H9 (cell line): Measurements from ENCODE around the gene DNAJC18. TPM values are rescaled to one million over a fixed set of nuclear protein-coding genes. Genes with fewer than 3 reads are reported as not detected.

Source experiments
- DNase-seq: peaks from one replicate; pipeline ENCODE4 v3.0.0-alpha.2; 2017
- H2AFZ ChIP-seq: one replicate; pipeline ENCODE4 v1.6.1; 2013; ENCODE audit warnings: mild to moderate bottlenecking, low read length, control low read depth, moderate library complexity
- H2AK5ac ChIP-seq: 2 replicates; pipeline ENCODE4 v1.6.1; 2013; ENCODE audit warnings: low read length, control low read depth, mixed read lengths; ENCODE audit not compliant: insufficient read length
- H2BK120ac ChIP-seq: one replicate; pipeline ENCODE4 v1.6.1; 2013; ENCODE audit warnings: low read depth, mild to moderate bottlenecking, low read length, control low read depth, inconsistent platforms; ENCODE audit not compliant: poor library complexity, severe bottlenecking
- H2BK12ac ChIP-seq: 2 replicates; pipeline ENCODE4 v1.6.1; 2013; ENCODE audit warnings: low read length, control low read depth, mixed read lengths, low read depth; ENCODE audit not compliant: insufficient read length
- H2BK15ac ChIP-seq: 2 replicates; pipeline ENCODE4 v1.6.1; 2013; ENCODE audit warnings: low read depth, low read length, control low read depth
- H2BK20ac ChIP-seq: one replicate; pipeline ENCODE4 v1.6.1; 2013; ENCODE audit warnings: low read depth, mild to moderate bottlenecking, low read length, control low read depth, inconsistent platforms; ENCODE audit not compliant: poor library complexity, severe bottlenecking
- H2BK5ac ChIP-seq: 2 replicates; pipeline ENCODE4 v1.6.1; 2013; ENCODE audit warnings: low read length, control low read depth, mixed read lengths; ENCODE audit not compliant: insufficient read length
- H3K14ac ChIP-seq: 2 replicates; pipeline ENCODE4 v1.6.1; 2013; ENCODE audit warnings: low read length, control low read depth; ENCODE audit not compliant: insufficient read depth
- H3K18ac ChIP-seq: 2 replicates; pipeline ENCODE4 v1.6.1; 2013; ENCODE audit warnings: low read depth, mild to moderate bottlenecking, mixed read lengths, low read length, control low read depth; ENCODE audit not compliant: insufficient read length
- H3K23ac ChIP-seq: 2 replicates; pipeline ENCODE4 v1.6.1; 2013; ENCODE audit warnings: low read length, control low read depth, mixed read lengths, low read depth; ENCODE audit not compliant: insufficient read length
- H3K23me2 ChIP-seq: 2 replicates; pipeline ENCODE4 v1.6.1; 2013; ENCODE audit warnings: low read depth, mild to moderate bottlenecking, mixed read lengths, low read length, control low read depth; ENCODE audit not compliant: insufficient read length, poor library complexity, severe bottlenecking
- H3K27ac ChIP-seq: 2 replicates; pipeline ENCODE4 v1.5.1; 2013; ENCODE audit warnings: low read length, control low read depth, mixed read lengths, low read depth; ENCODE audit not compliant: insufficient read length
- H3K27me3 ChIP-seq: 2 replicates; pipeline ENCODE4 v1.6.1; 2013; ENCODE audit warnings: low read length, control low read depth, inconsistent platforms; ENCODE audit not compliant: insufficient read depth
- H3K4ac ChIP-seq: 2 replicates; pipeline ENCODE4 v1.6.1; 2013; ENCODE audit warnings: low read depth, mild to moderate bottlenecking, control low read depth, inconsistent platforms, low read length, moderate library complexity
- H3K4me1 ChIP-seq: 2 replicates; pipeline ENCODE4 v1.6.1; 2013; ENCODE audit warnings: low read length, control low read depth, inconsistent platforms; ENCODE audit not compliant: insufficient read depth
- H3K4me2 ChIP-seq: 2 replicates; pipeline ENCODE4 v1.6.1; 2013; ENCODE audit warnings: low read length, control low read depth, mixed read lengths; ENCODE audit not compliant: insufficient read length, insufficient read depth
- H3K56ac ChIP-seq: 2 replicates; pipeline ENCODE4 v1.6.1; 2013; ENCODE audit warnings: low read depth, mild to moderate bottlenecking, mixed read lengths, low read length, control low read depth; ENCODE audit not compliant: insufficient read length
- H3K79me1 ChIP-seq: 2 replicates; pipeline ENCODE4 v1.6.1; 2013; ENCODE audit warnings: low read depth, mild to moderate bottlenecking, moderate library complexity, low read length, control low read depth, inconsistent platforms; ENCODE audit not compliant: insufficient read depth, poor library complexity, severe bottlenecking
- H3K79me2 ChIP-seq: 2 replicates; pipeline ENCODE4 v1.6.1; 2013; ENCODE audit warnings: low read length, control low read depth, inconsistent platforms; ENCODE audit not compliant: insufficient read depth
- H3K9ac ChIP-seq: 2 replicates; pipeline ENCODE4 v1.6.1; 2013; ENCODE audit warnings: low read length, control low read depth, mixed read lengths; ENCODE audit not compliant: insufficient read length; ENCODE audit errors: extremely low read depth
- H3K9me3 ChIP-seq: one replicate; pipeline ENCODE4 v1.6.1; 2013; ENCODE audit warnings: low read depth, low read length, inconsistent platforms; ENCODE audit not compliant: control insufficient read depth
- H3T11ph ChIP-seq: one replicate; pipeline ENCODE4 v1.6.1; 2013; ENCODE audit warnings: mild to moderate bottlenecking, low read length, control low read depth, inconsistent platforms
- H4K20me1 ChIP-seq: one replicate; pipeline ENCODE4 v1.6.1; 2013; ENCODE audit not compliant: control insufficient read depth, insufficient read length, insufficient read depth
- H4K5ac ChIP-seq: 2 replicates; pipeline ENCODE4 v1.6.1; 2013; ENCODE audit warnings: low read depth, mild to moderate bottlenecking, mixed read lengths, low read length, control low read depth; ENCODE audit not compliant: insufficient read length
- H4K8ac ChIP-seq: replicated peaks from 2 replicates; pipeline ENCODE4 v1.6.1; 2013; ENCODE audit warnings: low read length, control low read depth, mixed read lengths, low read depth; ENCODE audit not compliant: insufficient read length
- H4K91ac ChIP-seq: 2 replicates; pipeline ENCODE4 v1.6.1; 2013; ENCODE audit warnings: low read depth, mild to moderate bottlenecking, moderate library complexity, mixed read lengths, low read length, control low read depth; ENCODE audit not compliant: insufficient read length
- H3K27ac Mint-ChIP-seq, 3 experiments: 2 replicates in 2 of 3; 3 replicates in 1 of 3; pipeline ENCODE4 v1.8.0; 2020 to 2021; ENCODE audit warnings: mixed read lengths in 3 of 3, mild to moderate bottlenecking in 1 of 3, moderate library complexity in 1 of 3
- H3K27me3 Mint-ChIP-seq: 2 replicates; pipeline ENCODE4 v1.8.0; 2021; ENCODE audit warnings: low read depth, mild to moderate bottlenecking, moderate library complexity, mixed read lengths
- H3K36me3 Mint-ChIP-seq, 3 experiments: 2 replicates in 2 of 3; 3 replicates in 1 of 3; pipeline ENCODE4 v1.8.0; 2020 to 2021; ENCODE audit warnings: low read depth in 3 of 3, mixed read lengths in 3 of 3; ENCODE audit not compliant: insufficient read depth in 1 of 3
- H3K4me1 Mint-ChIP-seq, 2 experiments: 2 replicates each; pipeline ENCODE4 v1.8.0; 2020; ENCODE audit warnings: mixed read lengths in 2 of 2
- H3K4me3 Mint-ChIP-seq, 2 experiments: 2 replicates in 1 of 2; 3 replicates in 1 of 2; pipeline ENCODE4 v1.8.0; 2020 to 2021; ENCODE audit warnings: mild to moderate bottlenecking in 2 of 2, mixed read lengths in 2 of 2, moderate library complexity in 1 of 2
- H3K9me3 Mint-ChIP-seq, 2 experiments: 2 replicates in 1 of 2; 3 replicates in 1 of 2; pipeline ENCODE4 v1.8.0; 2020; ENCODE audit warnings: mild to moderate bottlenecking in 2 of 2, mixed read lengths in 2 of 2, moderate library complexity in 1 of 2
- CTCF ChIP-seq: fragments of 200-600 bp; sonication (generic); conservative IDR thresholded peaks from 3 replicates; pipeline ENCODE4 v1.8.0; 2021; ENCODE audit warnings: antibody characterized with exemption, mild to moderate bottlenecking
- WGBS: extraction: QIAGEN DNeasy Blood & Tissue Kit; methylation state at CpG from one replicate; pipeline ENCODE4 v1.1.7; 2013; ENCODE audit warnings: missing lambda C conversion rate, low lambda C conversion rate, mixed read lengths; ENCODE audit not compliant: insufficient read length; ENCODE audit errors: extremely low coverage; 5-methylcytosine and 5-hydroxymethylcytosine counted together
- total RNA-seq: library from RNA; stranded (reverse); gene quantifications from 2 replicates; pipeline ENCODE4 v1.2.1, GENCODE V29; 2021

The DNAJC18 gene
- total RNA-seq, 1 experiment from 2014 or later: 26.5 TPM

- Histone ChIP-seq H3K4ac (no peak overlapping the region), H3K9ac (no peak overlapping the region), H3K27ac (no peak overlapping the region), H4K5ac (no peak overlapping the region), H3T11ph (no peak overlapping the region), H2BK15ac (no peak overlapping the region), H3K9me3 (no peaks in the 10 kb centered on the region), H3K23me2 (no peaks in the 10 kb centered on the region), H2AFZ (no peak overlapping the region), H2BK120ac (no peak overlapping the region), H3K18ac (no peak overlapping the region), H2BK12ac (no peak overlapping the region), H4K20me1 (no peaks in the 10 kb centered on the region), H3K14ac (no peak overlapping the region), H2BK5ac (no peak overlapping the region), H4K91ac (no peak overlapping the region), H2AK5ac (no peak overlapping the region), H3K27me3 (no peaks in the 10 kb centered on the region), H3K79me1 (peaks cover 15% of the 10 kb centered on the region), H2BK20ac (no peak overlapping the region), H3K56ac (no peak overlapping the region), H3K79me2 (peaks cover 8% of the 10 kb centered on the region; the same call in 1 of the 2 replicates), H3K4me1 (no peaks in the 10 kb centered on the region), H3K4me2 (no peak overlapping the region), H4K8ac (no peak overlapping the region), H3K23ac (no peak overlapping the region)
- H3K27ac Mint-ChIP-seq: 0 out of 7 replicates have a peak overlapping the region, but pooled peaks of 1 of the 3 experiments have one; percentile 29
- H3K4me3 Mint-ChIP-seq: no peak overlapping the region
- H3K27me3 Mint-ChIP-seq: no peaks in the 10 kb centered on the region
- no peaks in the 10 kb centered on the region for H3K4me1 Mint-ChIP-seq
- no peaks in the 10 kb centered on the region for H3K9me3 Mint-ChIP-seq
- no peak for TF ChIP-seq CTCF
- peaks cover 33 to 60% (median 55%) of the 10 kb centered on the region in 3 experiments; a peak in 6 of 7 replicates for H3K36me3 Mint-ChIP-seq
- no peak for DNase-seq
- WGBS: no CpG with 5 or more reads among the region's 2 CpGs
Observed at GRCh38 chr5:139363937-139364336, 75.4 kb downstream of the DNAJC18 start.
